Endothelial cell of umbilical vein (primary cell): ENCODE measurements around the gene LIPH. TPM values are rescaled to one million over a fixed set of nuclear protein-coding genes. Genes with fewer than 3 reads are reported as not detected.
"Not testable (repeated sequence)": the region's sequence is repeated elsewhere in the genome, so short reads cannot be mapped to it uniquely, and the experiment has no call there.

Source experiments
- BruUV-seq: library from RNA; stranded (reverse); fragments of 400-500 nt; replicated peaks from 2 replicates; lab custom pipeline; 2021; lab: Mats Ljungman, UMichigan
- CTCF ChIA-PET: fragments of 300-600, 350-600 bp; sonication (Branson Sonifier 250); formaldehyde crosslinking; loops from one replicate; lab custom pipeline; 2021; ENCODE audit warnings: antibody characterized with exemption, inconsistent platforms; lab: Charles Lee
- POLR2A ChIA-PET: fragments of 300-600, 350-600 bp; sonication (Branson Sonifier 250); formaldehyde crosslinking; loops from one replicate; lab custom pipeline; 2021; ENCODE audit warnings: antibody characterized with exemption, inconsistent platforms; lab: Charles Lee
- DNase-seq: peaks from one replicate; pipeline ENCODE4 v3.0.0-alpha.2; 2011; ENCODE audit warnings: low read depth, low spot score
- FAIRE-seq: peaks from 2 replicates; lab custom pipeline; 2011; peaks lifted over from hg19 to GRCh38; lab: Jason Lieb, UNC
- H2AFZ ChIP-seq: 2 replicates; pipeline ENCODE4 v1.6.0; 2012; ENCODE audit warnings: low read depth, low read length, control low read depth, inconsistent platforms
- H3K27ac ChIP-seq: 2 replicates; pipeline ENCODE4 v1.5.1; 2011; ENCODE audit warnings: low read depth, mild to moderate bottlenecking, control low read depth, low read length, moderate library complexity; ENCODE audit not compliant: insufficient read depth
- H3K27me3 ChIP-seq, 2 experiments: 2 replicates each; pipeline versions ENCODE4 v1.6.0 to v1.6.1; 2011; ENCODE audit warnings: low read length in 2 of 2, mixed read lengths in 1 of 2; ENCODE audit not compliant: control insufficient read depth in 2 of 2, insufficient read depth in 2 of 2
- H3K36me3 ChIP-seq, 2 experiments: 2 replicates in 1 of 2; 3 replicates in 1 of 2; pipeline ENCODE4 v1.5.1; 2011; ENCODE audit warnings: low read length in 2 of 2, mild to moderate bottlenecking in 1 of 2, moderate library complexity in 1 of 2; ENCODE audit not compliant: control insufficient read depth in 2 of 2, insufficient read depth in 2 of 2; ENCODE audit errors: extremely low read depth in 1 of 2
- H3K4me1 ChIP-seq: 3 replicates; pipeline ENCODE4 v1.5.1; 2011; ENCODE audit warnings: mild to moderate bottlenecking, low read length; ENCODE audit not compliant: control insufficient read depth, insufficient read depth; ENCODE audit errors: extremely low read depth
- H3K4me2 ChIP-seq: 2 replicates; pipeline ENCODE4 v1.6.1; 2011; ENCODE audit warnings: low read length, control low read depth, mixed read lengths; ENCODE audit not compliant: insufficient read depth
- H3K4me3 ChIP-seq, 3 experiments: fragments of 200-600 bp in 1 of 3; sonication (generic), shearing (Covaris generic) in 1 of 3; replicated peaks in 1 of 3; 2 replicates each; pipeline ENCODE4 v1.5.1; 2011 to 2016; ENCODE audit warnings: control low read depth in 3 of 3, low read length in 3 of 3, mild to moderate bottlenecking in 2 of 3, inconsistent platforms in 1 of 3, low read depth in 1 of 3, moderate library complexity in 1 of 3; ENCODE audit not compliant: insufficient read depth in 1 of 3
- H3K79me2 ChIP-seq: 2 replicates; pipeline ENCODE4 v1.6.0; 2012; ENCODE audit warnings: low read length, inconsistent platforms; ENCODE audit not compliant: control insufficient read depth, insufficient read depth
- H3K9ac ChIP-seq: replicated peaks from 2 replicates; pipeline ENCODE3; 2011; ENCODE audit warnings: low read length, control low read depth; ENCODE audit not compliant: insufficient read depth; ENCODE audit errors: extremely low read depth
- H3K9me1 ChIP-seq: replicated peaks from 3 replicates; pipeline ENCODE4 v1.6.0; 2011; ENCODE audit warnings: mild to moderate bottlenecking, low read length; ENCODE audit not compliant: control insufficient read depth, insufficient read depth; ENCODE audit errors: extremely low read depth
- H3K9me3 ChIP-seq: replicated peaks from 2 replicates; pipeline ENCODE4 v1.5.1; 2012; ENCODE audit warnings: low read length, inconsistent platforms; ENCODE audit not compliant: control insufficient read depth, insufficient read depth
- H4K20me1 ChIP-seq: replicated peaks from 2 replicates; pipeline ENCODE3; 2011; ENCODE audit warnings: mild to moderate bottlenecking, low read length; ENCODE audit not compliant: control insufficient read depth, insufficient read depth; ENCODE audit errors: extremely low read depth
- CTCF ChIP-seq, 2 donors: IDR thresholded peaks; 1 replicate in 1 of 2; 2 replicates in 1 of 2; pipeline ENCODE4 v1.5.1; 2011; ENCODE audit warnings: low read length in 2 of 2, mild to moderate bottlenecking in 2 of 2, moderate library complexity in 2 of 2, control low read depth in 1 of 2, inconsistent platforms in 1 of 2, low read depth in 1 of 2; ENCODE audit not compliant: insufficient read depth in 1 of 2; ENCODE audit errors: extremely low read depth in 1 of 2
- EZH2 ChIP-seq: IDR thresholded peaks from 2 replicates; pipeline ENCODE4 v1.6.1; 2012; ENCODE audit warnings: borderline replicate concordance, low read depth, mild to moderate bottlenecking, moderate library complexity, low read length, inconsistent platforms; ENCODE audit not compliant: severe bottlenecking
- GATA2 ChIP-seq: IDR thresholded peaks from 2 replicates; pipeline ENCODE4 v1.7.0; 2011; ENCODE audit warnings: low read depth, mild to moderate bottlenecking, moderate library complexity, mixed read lengths, low read length; ENCODE audit not compliant: insufficient read length, insufficient read depth
- JUN ChIP-seq: IDR thresholded peaks from 2 replicates; pipeline ENCODE4 v1.6.1; 2011; ENCODE audit warnings: borderline replicate concordance, low read depth; ENCODE audit not compliant: insufficient read length, insufficient read depth
- MAX ChIP-seq: IDR thresholded peaks from 2 replicates; pipeline ENCODE4 v1.6.1; 2011; ENCODE audit not compliant: insufficient read depth, insufficient read length
- MYC ChIP-seq: IDR thresholded peaks from one replicate; pipeline ENCODE4 v1.6.1; 2011; ENCODE audit warnings: mild to moderate bottlenecking, low read depth, low read length
- POLR2A ChIP-seq: IDR thresholded peaks from 2 replicates; pipeline ENCODE4 v1.6.1; 2012; ENCODE audit warnings: low read depth, mild to moderate bottlenecking, control low read depth, low read length
- POLR2AphosphoS5 ChIP-seq: IDR thresholded peaks from 2 replicates; pipeline ENCODE4 v1.6.1; 2012; ENCODE audit warnings: low read depth, mild to moderate bottlenecking, control low read depth, low read length, moderate library complexity; ENCODE audit not compliant: insufficient read depth
- dilution Hi-C: fragments of 300-500 bp; cut with MboI; formaldehyde crosslinking; loops from one replicate; pipeline ENCODE4 v1.15.0; 2019; ENCODE audit warnings: low sequenced_read_pairs; ENCODE audit not compliant: extremely low pct_ligation_motif_present
- intact Hi-C: fragments of 100-400 bp; cut with micrococcal nuclease; formaldehyde crosslinking; loops from one replicate; pipeline ENCODE4 v1.10.0; 2022
- polyA plus RNA-seq, 4 experiments: library from polyadenylated mRNA; depleted of rRNA in 3 of 4; stranded (reverse) in 3 of 4; unstranded in 1 of 4; fragments of >200 nt; gene quantifications; 2 replicates each; pipeline versions ENCODE4 v1.2.1 to v1.2.3, GENCODE V29; 2011 to 2012; ENCODE audit warnings: missing spikeins in 1 of 4
- total RNA-seq: library from RNA; stranded (reverse); gene quantifications from 2 replicates; pipeline ENCODE4 v1.2.3, GENCODE V29; 2021

The LIPH gene
- total and polyA plus RNA-seq, 2 donors (not counting 3 experiments of a cell fraction or from before 2014, with no cell fraction given), result not detected

GRCh38 chr3:185556640-185557039 is 4.3 kb upstream of the LIPH start:
- H3K9me3 ChIP-seq, H4K20me1 ChIP-seq, H3K4me3 ChIP-seq, POLR2A ChIA-PET, H3K9ac ChIP-seq, BruUV-seq, H3K27ac ChIP-seq, FAIRE-seq, dilution Hi-C loops, H3K36me3 ChIP-seq, H2AFZ ChIP-seq, H3K9me1 ChIP-seq, H3K4me1 ChIP-seq, intact Hi-C loops, H3K79me2 ChIP-seq, H3K4me2 ChIP-seq, H3K27me3 ChIP-seq, DNase-seq: not testable (repeated sequence)
- CTCF ChIA-PET, result interaction anchor here (4.3 kb wide), 1 partner anchor 96 kb away, joined by 133 read pairs; no protein-coding TSS in a partner anchor

- DNase-seq (no peak), FAIRE-seq (no peak)
- dilution Hi-C loops (no loop called here), intact Hi-C loops (no loop called here)
- Histone ChIP-seq H3K27me3 (peaks cover 0 to 1% of the 10 kb centered on the region in 2 experiments), H3K4me2 (no peak overlapping the region), H3K4me1 (peaks cover 2% of the 10 kb centered on the region), H3K36me3 (no peaks in the 10 kb centered on the region), H2AFZ (no peak overlapping the region), H3K9me1 (no peaks in the 10 kb centered on the region), H3K9me3 (no peaks in the 10 kb centered on the region), H3K4me3 (no peak overlapping the region), H4K20me1 (no peaks in the 10 kb centered on the region), H3K27ac (no peak overlapping the region), H3K79me2 (no peaks in the 10 kb centered on the region), H3K9ac (no peak overlapping the region)
- CTCF ChIA-PET, result interaction anchor here (0.8 kb wide), 1 partner anchor 20 kb away, joined by 3 read pairs; no protein-coding TSS in a partner anchor
- BruUV-seq, result no TSS peak
- POLR2A ChIA-PET, result no interaction called here
- TF ChIP-seq GATA2, result no peak
- no peak for TF ChIP-seq JUN
- TF ChIP-seq EZH2, result no peak
- TF ChIP-seq POLR2AphosphoS5, result no peak
- no peak for TF ChIP-seq POLR2A
- TF ChIP-seq MAX, result no peak
- no peak for TF ChIP-seq CTCF (IDR thresholded peaks at IDR 0.05; ENCODE audit: extremely low read depth in 1 of 2, insufficient read depth in 1 of 2, low read depth in 1 of 2, low read length in 2 of 2)
- TF ChIP-seq MYC, result no peak
These were observed 3.5 kb upstream of the LIPH start for GRCh38 chr3:185555860-185556347.
